ENCODE measurements around the gene ARVCF. TPM values are rescaled to one million over a fixed set of nuclear protein-coding genes. Genes with fewer than 3 reads are reported as not detected.

Gene ARVCF
- total and polyA plus RNA-seq, 4 donors, result 10.0 to 23.4 (median 16.6) TPM

DNA sequence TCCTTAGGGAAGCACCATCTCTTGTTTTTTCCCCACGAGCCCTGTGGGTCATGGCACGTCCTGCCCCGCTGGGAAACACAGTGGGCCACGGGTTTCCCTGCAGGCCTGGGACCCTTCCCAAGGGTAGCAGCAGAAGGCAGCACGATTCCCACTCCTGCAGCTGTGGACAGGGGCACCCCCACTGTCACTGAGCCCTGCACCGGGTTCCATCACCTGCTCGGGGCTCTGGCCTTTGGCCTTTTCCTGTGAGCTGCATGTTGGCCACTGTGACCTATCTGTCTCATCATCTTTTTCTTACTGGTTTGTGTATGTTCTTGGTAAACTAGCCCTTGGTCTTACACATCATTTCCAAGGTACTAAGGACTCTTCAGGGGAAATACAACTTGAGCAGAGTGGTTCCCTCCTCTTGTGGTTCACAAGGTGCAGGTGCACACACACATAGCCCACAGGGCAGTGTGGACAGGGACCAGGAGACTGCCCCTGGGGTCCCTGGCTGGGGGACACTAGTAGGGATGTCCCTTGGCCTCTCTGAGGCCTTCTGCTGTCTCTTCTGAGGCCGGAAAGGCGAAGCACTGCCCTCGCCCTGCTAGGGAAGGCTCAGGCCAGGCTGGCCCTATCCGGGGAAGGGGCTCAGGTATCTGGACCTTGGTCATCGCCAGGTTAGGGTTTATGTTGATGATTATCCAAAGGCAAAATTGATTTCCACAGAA is 56.0 kb downstream of the ARVCF start:
- Histone ChIP-seq H3K9ac (ENCODE audit: insufficient read depth in 1 of 2, low read length in 2 of 2) (no peak overlapping the region), H3K4me3 (no peak overlapping the region), H3K27ac (ENCODE audit: low read depth in 1 of 2, low read length in 1 of 2) (no peak overlapping the region), H3K27me3 (ENCODE audit: control insufficient read depth in 3 of 3, insufficient read depth in 3 of 3, low read length in 2 of 3) (no peaks in the 10 kb centered on the region), H3K4me1 (ENCODE audit: control insufficient read depth in 5 of 5, insufficient read depth in 5 of 5, low read length in 5 of 5) (peaks cover 0 to 33% (median 7%) of the 10 kb centered on the region in 5 donors), H3K36me3 (ENCODE audit: control insufficient read depth in 4 of 4, insufficient read depth in 4 of 4, low read length in 4 of 4) (peaks cover 0 to 16% (median 1%) of the 10 kb centered on the region in 4 donors), H3K9me3 (ENCODE audit: control insufficient read depth in 4 of 4, insufficient read depth in 3 of 4, low read length in 3 of 4) (no peaks in the 10 kb centered on the region)
- 92 to 94% methylated on average over 12 of the region's 12 CpGs for WGBS, 2 donors
- no peak for DNase-seq
- TF ChIP-seq, protein P1, sequence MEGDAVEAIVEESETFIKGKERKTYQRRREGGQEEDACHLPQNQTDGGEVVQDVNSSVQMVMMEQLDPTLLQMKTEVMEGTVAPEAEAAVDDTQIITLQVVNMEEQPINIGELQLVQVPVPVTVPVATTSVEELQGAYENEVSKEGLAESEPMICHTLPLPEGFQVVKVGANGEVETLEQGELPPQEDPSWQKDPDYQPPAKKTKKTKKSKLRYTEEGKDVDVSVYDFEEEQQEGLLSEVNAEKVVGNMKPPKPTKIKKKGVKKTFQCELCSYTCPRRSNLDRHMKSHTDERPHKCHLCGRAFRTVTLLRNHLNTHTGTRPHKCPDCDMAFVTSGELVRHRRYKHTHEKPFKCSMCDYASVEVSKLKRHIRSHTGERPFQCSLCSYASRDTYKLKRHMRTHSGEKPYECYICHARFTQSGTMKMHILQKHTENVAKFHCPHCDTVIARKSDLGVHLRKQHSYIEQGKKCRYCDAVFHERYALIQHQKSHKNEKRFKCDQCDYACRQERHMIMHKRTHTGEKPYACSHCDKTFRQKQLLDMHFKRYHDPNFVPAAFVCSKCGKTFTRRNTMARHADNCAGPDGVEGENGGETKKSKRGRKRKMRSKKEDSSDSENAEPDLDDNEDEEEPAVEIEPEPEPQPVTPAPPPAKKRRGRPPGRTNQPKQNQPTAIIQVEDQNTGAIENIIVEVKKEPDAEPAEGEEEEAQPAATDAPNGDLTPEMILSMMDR (IDR thresholded peaks at IDR 0.05; ENCODE audit: control extremely low read depth, extremely low read depth), result no peak
- ATAC-seq (ENCODE audit: insufficient read depth, low FRiP score), result no peak

- WGBS, 2 donors, result 42 to 59% methylated on average over 13 of the region's 13 CpGs
- peak in 1 of 3 donors; percentile 28 for DNase-seq
- Histone ChIP-seq H3K9me3 (ENCODE audit: control insufficient read depth in 4 of 4, insufficient read depth in 3 of 4, low read length in 3 of 4) (no peaks in the 10 kb centered on the region), H3K9ac (ENCODE audit: insufficient read depth in 1 of 2, low read length in 2 of 2) (no peak overlapping the region), H3K36me3 (ENCODE audit: control insufficient read depth in 4 of 4, insufficient read depth in 4 of 4, low read length in 4 of 4) (peaks cover 0 to 14% (median 1%) of the 10 kb centered on the region in 4 donors), H3K4me1 (ENCODE audit: control insufficient read depth in 5 of 5, insufficient read depth in 5 of 5, low read length in 5 of 5) (peaks cover 0 to 35% (median 9%) of the 10 kb centered on the region in 5 donors), H3K27me3 (ENCODE audit: control insufficient read depth in 3 of 3, insufficient read depth in 3 of 3, low read length in 2 of 3) (no peaks in the 10 kb centered on the region), H3K4me3 (no peak overlapping the region), H3K27ac (ENCODE audit: low read depth in 1 of 2, low read length in 1 of 2) (no peak overlapping the region)
- TF ChIP-seq, protein P1 (IDR thresholded peaks at IDR 0.05; ENCODE audit: control extremely low read depth, extremely low read depth), result no peak
- ATAC-seq (ENCODE audit: insufficient read depth, low FRiP score), result no peak
These were observed 56.8 kb downstream of the ARVCF start for GRCh38 chr22:19959587-19960490.

- TF ChIP-seq, protein P1 (IDR thresholded peaks at IDR 0.05; ENCODE audit: control extremely low read depth, extremely low read depth), result no peak
- H3K27ac ChIP-seq (ENCODE audit: low read depth in 1 of 2, low read length in 1 of 2), result no peak overlapping the region
- H3K4me3 ChIP-seq, result no peak overlapping the region
- 45 to 68% methylated on average over 25 to 30 of the region's 30 CpGs for WGBS, 2 donors
- H3K4me1 ChIP-seq (ENCODE audit: control insufficient read depth in 5 of 5, insufficient read depth in 5 of 5, low read length in 5 of 5), result peaks cover 0 to 35% (median 10%) of the 10 kb centered on the region in 5 donors
- H3K27me3 ChIP-seq (ENCODE audit: control insufficient read depth in 3 of 3, insufficient read depth in 3 of 3, low read length in 2 of 3), result no peaks in the 10 kb centered on the region
- peak; percentile 75 to 89 (median 86) for DNase-seq
- peaks cover 0 to 7% (median 1%) of the 10 kb centered on the region in 4 donors for H3K36me3 ChIP-seq (ENCODE audit: control insufficient read depth in 4 of 4, insufficient read depth in 4 of 4, low read length in 4 of 4)
- peak; percentile 45 for ATAC-seq (ENCODE audit: insufficient read depth, low FRiP score)
- H3K9me3 ChIP-seq (ENCODE audit: control insufficient read depth in 4 of 4, insufficient read depth in 3 of 4, low read length in 3 of 4), result no peaks in the 10 kb centered on the region
- H3K9ac ChIP-seq (ENCODE audit: insufficient read depth in 1 of 2, low read length in 2 of 2), result no peak overlapping the region
These were observed 57.5 kb downstream of the ARVCF start for GRCh38 chr22:19959043-19959586.

Measured in lung (tissue), 12 donors.